ENCODE measurements around the gene ZNF384. TPM values are rescaled to one million over a fixed set of nuclear protein-coding genes. Genes with fewer than 3 reads are reported as not detected.

Gene ZNF384
- total RNA-seq, 2 donors from 2014 or later: 42.9 to 68.6 TPM

DNA sequence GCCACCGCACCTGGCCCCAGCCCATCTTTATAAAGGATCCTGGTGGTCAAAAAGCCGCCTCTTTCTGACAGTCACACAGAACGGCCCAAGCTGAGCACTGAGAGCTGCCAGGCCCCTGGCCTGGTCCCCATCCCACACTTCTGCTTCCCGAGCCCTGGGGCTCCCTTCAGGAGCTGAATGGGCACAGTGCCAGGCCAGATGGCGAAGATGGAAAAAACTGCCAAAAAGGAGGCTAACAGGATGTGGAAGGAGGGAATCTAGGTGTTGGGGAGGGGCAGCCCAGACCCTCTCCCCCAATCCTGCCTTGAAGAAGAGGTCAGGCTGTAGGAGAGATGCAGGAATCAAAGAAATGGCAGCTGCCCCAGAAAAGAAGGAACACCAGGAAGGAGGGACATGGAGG is 58.4 kb downstream of the ZNF384 start:
- DNase-seq (ENCODE audit: low spot score): no peak
- Histone ChIP-seq H3K4me3 (no peak overlapping the region), H3K27me3 (replicated peaks; ENCODE audit: insufficient read depth) (no peaks in the 10 kb centered on the region), H3K36me3 (no peaks in the 10 kb centered on the region), H3K9me3 (no peaks in the 10 kb centered on the region), H3K27ac (no peak overlapping the region), H3K4me1 (replicated peaks) (no peaks in the 10 kb centered on the region)
- TF ChIP-seq POLR2AphosphoS5 (IDR thresholded peaks at IDR 0.05): no peak
- TF ChIP-seq, protein P1, sequence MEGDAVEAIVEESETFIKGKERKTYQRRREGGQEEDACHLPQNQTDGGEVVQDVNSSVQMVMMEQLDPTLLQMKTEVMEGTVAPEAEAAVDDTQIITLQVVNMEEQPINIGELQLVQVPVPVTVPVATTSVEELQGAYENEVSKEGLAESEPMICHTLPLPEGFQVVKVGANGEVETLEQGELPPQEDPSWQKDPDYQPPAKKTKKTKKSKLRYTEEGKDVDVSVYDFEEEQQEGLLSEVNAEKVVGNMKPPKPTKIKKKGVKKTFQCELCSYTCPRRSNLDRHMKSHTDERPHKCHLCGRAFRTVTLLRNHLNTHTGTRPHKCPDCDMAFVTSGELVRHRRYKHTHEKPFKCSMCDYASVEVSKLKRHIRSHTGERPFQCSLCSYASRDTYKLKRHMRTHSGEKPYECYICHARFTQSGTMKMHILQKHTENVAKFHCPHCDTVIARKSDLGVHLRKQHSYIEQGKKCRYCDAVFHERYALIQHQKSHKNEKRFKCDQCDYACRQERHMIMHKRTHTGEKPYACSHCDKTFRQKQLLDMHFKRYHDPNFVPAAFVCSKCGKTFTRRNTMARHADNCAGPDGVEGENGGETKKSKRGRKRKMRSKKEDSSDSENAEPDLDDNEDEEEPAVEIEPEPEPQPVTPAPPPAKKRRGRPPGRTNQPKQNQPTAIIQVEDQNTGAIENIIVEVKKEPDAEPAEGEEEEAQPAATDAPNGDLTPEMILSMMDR (IDR thresholded peaks at IDR 0.05): no peak
- WGBS: 45% methylated on average over 5 of the region's 5 CpGs
- intact Hi-C loops (cut with DNase I): no loop called here

DNA sequence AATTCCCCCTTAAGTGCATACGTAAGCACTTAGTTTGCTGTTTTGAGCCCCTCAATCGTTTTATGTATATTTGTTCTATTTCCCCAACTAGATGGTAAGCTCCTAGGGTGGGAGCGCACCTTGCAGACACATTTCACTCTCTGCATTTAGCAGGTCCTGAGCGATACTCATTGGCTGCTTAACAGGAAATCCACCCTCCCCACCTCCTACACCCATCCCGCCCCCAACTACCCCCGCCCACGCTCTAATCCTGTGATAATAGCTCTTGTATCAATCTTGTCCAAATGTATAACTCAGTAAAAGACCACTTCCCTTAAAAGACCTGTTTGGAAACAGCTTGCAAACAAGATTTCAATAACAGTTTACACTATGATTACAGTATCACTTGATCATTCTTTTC is 61.6 kb downstream of the ZNF384 start:
- H3K4me3 ChIP-seq: no peak overlapping the region
- no peaks in the 10 kb centered on the region for H3K4me1 ChIP-seq (replicated peaks)
- no peak overlapping the region for H3K27ac ChIP-seq
- H3K27me3 ChIP-seq (replicated peaks; ENCODE audit: insufficient read depth): no peaks in the 10 kb centered on the region
- no peak for DNase-seq (ENCODE audit: low spot score)
- intact Hi-C loops (cut with DNase I): no loop called here
- WGBS: 62% methylated on average over 7 of the region's 7 CpGs
- H3K9me3 ChIP-seq: no peaks in the 10 kb centered on the region
- no peaks in the 10 kb centered on the region for H3K36me3 ChIP-seq
- TF ChIP-seq POLR2A (IDR thresholded peaks at IDR 0.05) (no peak), POLR2AphosphoS5 (IDR thresholded peaks at IDR 0.05) (no peak)
- TF ChIP-seq, protein P1 (IDR thresholded peaks at IDR 0.05): no peak

DNA sequence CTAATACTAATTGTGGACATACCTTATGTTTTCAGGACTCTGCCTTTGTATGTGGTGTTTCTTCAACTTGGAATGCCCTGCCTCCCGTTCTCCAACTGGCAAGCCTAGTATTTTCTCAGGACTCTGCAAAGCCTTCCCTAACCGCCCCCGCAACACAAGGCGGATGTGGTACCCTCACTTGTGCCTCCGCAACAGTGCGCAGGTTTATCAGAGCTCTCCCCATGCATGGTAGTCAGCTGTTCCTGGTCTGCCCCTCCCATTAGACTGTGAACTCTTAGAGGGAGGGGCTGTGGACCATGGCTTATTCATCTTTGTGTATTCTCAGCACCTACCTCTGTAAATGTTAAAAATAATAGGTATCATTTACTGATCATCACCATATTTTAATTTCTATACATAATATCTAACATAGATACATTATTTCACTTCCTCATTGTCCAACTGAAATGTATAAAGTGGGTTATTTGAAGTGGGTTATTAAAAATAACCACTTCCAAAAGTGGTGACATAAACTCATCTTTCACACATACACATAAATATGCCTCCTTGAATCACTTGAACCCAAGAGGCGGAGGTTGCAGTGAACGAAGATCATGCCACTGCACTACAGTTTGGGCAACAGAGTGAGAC is 62.4 kb downstream of the ZNF384 start:
- H3K4me1 ChIP-seq (replicated peaks): no peaks in the 10 kb centered on the region
- no peaks in the 10 kb centered on the region for H3K36me3 ChIP-seq
- no peak overlapping the region for H3K27ac ChIP-seq
- TF ChIP-seq POLR2AphosphoS5 (IDR thresholded peaks at IDR 0.05): no peak
- TF ChIP-seq, protein P1 (IDR thresholded peaks at IDR 0.05): no peak
- no peak for TF ChIP-seq POLR2A (IDR thresholded peaks at IDR 0.05)
- no peaks in the 10 kb centered on the region for H3K9me3 ChIP-seq
- 80% methylated on average over 8 of the region's 8 CpGs for WGBS
- no peaks in the 10 kb centered on the region for H3K27me3 ChIP-seq (replicated peaks; ENCODE audit: insufficient read depth)
- no peak overlapping the region for H3K4me3 ChIP-seq
- DNase-seq (ENCODE audit: low spot score): no peak
- intact Hi-C loops (cut with DNase I): no loop called here

DNA sequence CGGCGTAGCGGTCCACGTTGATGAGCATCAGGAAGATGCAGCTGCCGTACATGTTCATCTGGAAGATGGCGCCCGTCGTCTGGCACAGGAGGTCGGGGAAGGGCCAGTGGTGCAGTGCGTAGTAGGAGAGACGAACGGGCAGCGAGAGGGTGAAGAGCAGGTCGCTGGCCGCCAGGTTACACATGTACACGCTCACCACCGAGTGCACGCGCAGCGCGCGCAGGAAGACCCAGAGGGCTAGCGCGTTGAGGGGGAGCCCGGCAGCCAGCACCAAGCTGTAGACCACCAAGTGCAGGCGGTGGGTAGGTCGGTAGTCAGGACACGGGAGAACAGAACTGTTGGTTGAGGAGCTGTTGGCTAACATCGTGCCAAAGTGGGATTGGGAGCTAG is 68.3 kb downstream of the ZNF384 start:
- Histone ChIP-seq H3K27me3 (replicated peaks; ENCODE audit: insufficient read depth) (no peaks in the 10 kb centered on the region), H3K36me3 (no peaks in the 10 kb centered on the region), H3K27ac (no peak overlapping the region), H3K9me3 (no peaks in the 10 kb centered on the region), H3K4me3 (no peak overlapping the region), H3K4me1 (replicated peaks) (no peaks in the 10 kb centered on the region)
- no peak for TF ChIP-seq POLR2A (IDR thresholded peaks at IDR 0.05)
- TF ChIP-seq POLR2AphosphoS5 (IDR thresholded peaks at IDR 0.05): no peak
- intact Hi-C loops (cut with DNase I): no loop called here
- 86% methylated on average over 29 of the region's 29 CpGs for WGBS
- no peak for DNase-seq (ENCODE audit: low spot score)

DNA sequence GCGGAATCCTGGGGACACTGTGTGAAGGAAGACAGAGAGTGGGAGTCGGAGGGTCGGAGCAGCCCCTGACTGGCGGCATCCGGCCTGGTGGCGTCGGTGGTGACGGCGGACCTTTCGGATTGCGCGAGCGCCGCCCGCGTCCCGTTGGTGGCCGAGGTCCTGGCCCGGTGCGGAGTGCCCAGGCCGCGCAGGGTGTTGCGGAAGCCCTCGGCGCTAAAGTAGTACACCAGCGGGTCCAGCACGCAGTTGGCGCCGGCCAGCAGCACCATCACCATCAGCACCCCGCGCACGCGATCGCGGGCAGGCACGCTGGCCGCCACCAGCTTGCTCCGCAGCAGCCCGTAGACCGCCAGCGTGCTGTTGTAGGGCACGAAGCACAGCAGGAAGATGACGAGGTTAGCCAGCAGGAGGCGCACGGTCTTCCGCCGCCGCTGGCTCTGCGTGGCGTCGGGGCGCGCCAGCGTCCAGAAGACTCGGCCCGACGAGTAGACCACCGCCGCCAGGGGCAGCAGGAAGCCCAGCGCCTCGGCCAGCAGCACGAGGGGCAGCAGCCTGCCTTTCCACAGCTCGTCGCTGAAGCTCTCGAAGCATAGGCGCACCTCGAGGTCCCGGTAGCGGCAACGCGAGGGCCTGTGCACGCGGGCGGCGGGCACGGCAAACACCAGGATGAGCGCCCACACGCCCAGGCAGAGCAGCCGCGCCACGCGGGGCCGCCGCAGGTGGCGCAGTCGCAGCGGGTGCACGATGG is 68.9 kb downstream of the ZNF384 start:
- Histone ChIP-seq H3K4me3 (no peak overlapping the region), H3K4me1 (replicated peaks) (no peaks in the 10 kb centered on the region), H3K27ac (no peak overlapping the region), H3K27me3 (replicated peaks; ENCODE audit: insufficient read depth) (no peaks in the 10 kb centered on the region), H3K9me3 (no peaks in the 10 kb centered on the region), H3K36me3 (no peaks in the 10 kb centered on the region)
- DNase-seq (ENCODE audit: low spot score): no peak
- WGBS: 36% methylated on average over 63 of the region's 88 CpGs
- intact Hi-C loops (cut with DNase I): no loop called here
- TF ChIP-seq POLR2A (IDR thresholded peaks at IDR 0.05): no peak
- TF ChIP-seq, protein P1 (IDR thresholded peaks at IDR 0.05): peak in 3 of 4 experiments; percentile 17 to 42 (median 33)

Data from prostate gland (tissue), 2 donors.